Prostate gland (tissue), 2 donors: ENCODE measurements around the gene KRTAP10-11. TPM values are rescaled to one million over a fixed set of nuclear protein-coding genes. Genes with fewer than 3 reads are reported as not detected.

Experiments
- DNase-seq: peaks from one replicate; pipeline ENCODE4 v3.0.0-alpha.2; 2019; ENCODE audit warnings: low spot score
- H3K27ac ChIP-seq, 2 donors: fragments of 200-600 bp; sonication (generic); 2 replicates each; pipeline ENCODE4 v1.5.1; 2017 to 2019
- H3K27me3 ChIP-seq: fragments of 200-600 bp; sonication (generic); replicated peaks from 2 replicates; pipeline ENCODE4 v1.5.1; 2019; ENCODE audit not compliant: insufficient read depth
- H3K36me3 ChIP-seq, 2 donors: fragments of 200-600 bp; sonication (generic); 1 replicate in 1 of 2; 2 replicates in 1 of 2; pipeline versions ENCODE4 v1.5.1 to v1.8.1; 2017 to 2019
- H3K4me1 ChIP-seq: fragments of 200-600 bp; sonication (generic); replicated peaks from 2 replicates; pipeline ENCODE4 v1.5.1; 2019
- H3K4me3 ChIP-seq, 2 donors: fragments of 200-600 bp; sonication (generic); 2 replicates each; pipeline ENCODE4 v1.5.1; 2017 to 2019
- H3K9me3 ChIP-seq: fragments of 200-600 bp; sonication (generic); 2 replicates; pipeline ENCODE4 v1.5.1; 2017
- POLR2A ChIP-seq: fragments of 450-650 bp; IDR thresholded peaks from one replicate; pipeline ENCODE4 v1.6.1; 2016; ENCODE audit warnings: antibody characterized with exemption, mild to moderate bottlenecking
- POLR2AphosphoS5 ChIP-seq: sonication (generic); formaldehyde crosslinking; IDR thresholded peaks from one replicate; pipeline ENCODE4 v1.6.1; 2017; ENCODE audit warnings: antibody characterized with exemption
- WGBS: methylation state at CpG from one replicate; pipeline ENCODE4 v1.1.5; 2018; 5-methylcytosine and 5-hydroxymethylcytosine counted together
- intact Hi-C: fragments of 100-400 bp; cut with DNase I; formaldehyde crosslinking; loops from one replicate; pipeline ENCODE4 v1.14.2; 2022
- total RNA-seq, 2 donors: library from RNA; depleted of rRNA; stranded (reverse); fragments of >200 nt; gene quantifications; one replicate each; pipeline ENCODE4 v1.1.0, GENCODE V29; 2016
- TF ChIP-seq, protein P1 (sequence below), 4 experiments: fragments of 200-600 bp in 2 of 4; fragments of 450-650 bp in 2 of 4; sonication (generic) in 2 of 4; IDR thresholded peaks; 1 replicate in 3 of 4; 2 replicates in 1 of 4; pipeline ENCODE4 v1.5.1; 2016 to 2019; ENCODE audit warnings: antibody characterized with exemption in 4 of 4, mild to moderate bottlenecking in 2 of 4, moderate library complexity in 2 of 4

The KRTAP10-11 gene
- total RNA-seq, 2 donors from 2014 or later, result not detected

DNA sequence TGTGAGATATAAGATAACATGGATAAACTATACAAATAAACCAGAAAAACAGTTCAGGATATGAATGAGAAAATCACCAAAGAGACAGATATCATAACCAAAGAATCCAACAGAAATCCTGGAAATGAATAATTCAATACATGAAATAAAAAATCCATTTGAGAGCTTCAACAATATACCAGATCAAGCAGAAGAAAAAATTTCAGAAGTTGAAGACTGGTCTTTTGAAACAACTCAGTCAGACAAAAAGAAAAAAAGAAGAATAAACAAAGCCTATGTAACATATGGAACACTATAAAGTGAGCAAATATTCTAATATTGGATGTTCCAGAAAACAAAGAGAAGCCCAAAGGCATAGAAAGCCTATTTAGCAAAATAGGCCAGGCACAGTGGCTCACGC lies 25.7 kb downstream of the KRTAP10-11 start:
- no peak for DNase-seq
- H3K4me3 ChIP-seq, result no peak overlapping the region
- H3K27me3 ChIP-seq, result no peaks in the 10 kb centered on the region
- H3K36me3 ChIP-seq, result no peaks in the 10 kb centered on the region
- 100% methylated on average over 1 of the region's 1 CpG for WGBS
- TF ChIP-seq POLR2A (no peak), POLR2AphosphoS5 (no peak)
- H3K27ac ChIP-seq, result no peak overlapping the region
- intact Hi-C loops, result no loop called here
- H3K9me3 ChIP-seq, result no peaks in the 10 kb centered on the region
- no peaks in the 10 kb centered on the region for H3K4me1 ChIP-seq

DNA sequence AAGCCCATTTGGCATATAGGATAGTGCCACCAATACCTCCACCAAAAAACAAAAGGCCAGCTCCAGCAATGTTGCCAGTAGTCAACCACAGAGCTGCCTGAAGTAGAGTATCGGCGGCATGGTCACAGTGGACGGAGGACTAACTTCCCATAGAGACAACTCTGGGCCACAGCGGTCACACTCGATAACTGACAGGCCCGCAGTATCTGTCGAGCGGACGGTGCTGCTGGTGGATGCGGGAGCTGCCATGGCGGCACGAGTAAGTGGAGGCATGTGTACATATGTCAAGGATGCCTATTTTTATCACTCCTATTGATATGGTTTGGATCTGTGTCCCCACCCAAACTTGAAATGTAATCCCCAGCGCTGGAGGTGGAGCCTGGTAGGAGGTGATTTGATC lies 31.7 kb downstream of the KRTAP10-11 start:
- no peak for DNase-seq
- Histone ChIP-seq H3K36me3 (no peaks in the 10 kb centered on the region), H3K9me3 (no peaks in the 10 kb centered on the region), H3K27ac (no peak overlapping the region), H3K27me3 (no peaks in the 10 kb centered on the region), H3K4me3 (no peak overlapping the region), H3K4me1 (no peaks in the 10 kb centered on the region)
- whole genome bisulfite sequencing, result 88% methylated on average over 13 of the region's 13 CpGs
- TF ChIP-seq POLR2AphosphoS5 (no peak), POLR2A (no peak)
- TF ChIP-seq, protein P1, sequence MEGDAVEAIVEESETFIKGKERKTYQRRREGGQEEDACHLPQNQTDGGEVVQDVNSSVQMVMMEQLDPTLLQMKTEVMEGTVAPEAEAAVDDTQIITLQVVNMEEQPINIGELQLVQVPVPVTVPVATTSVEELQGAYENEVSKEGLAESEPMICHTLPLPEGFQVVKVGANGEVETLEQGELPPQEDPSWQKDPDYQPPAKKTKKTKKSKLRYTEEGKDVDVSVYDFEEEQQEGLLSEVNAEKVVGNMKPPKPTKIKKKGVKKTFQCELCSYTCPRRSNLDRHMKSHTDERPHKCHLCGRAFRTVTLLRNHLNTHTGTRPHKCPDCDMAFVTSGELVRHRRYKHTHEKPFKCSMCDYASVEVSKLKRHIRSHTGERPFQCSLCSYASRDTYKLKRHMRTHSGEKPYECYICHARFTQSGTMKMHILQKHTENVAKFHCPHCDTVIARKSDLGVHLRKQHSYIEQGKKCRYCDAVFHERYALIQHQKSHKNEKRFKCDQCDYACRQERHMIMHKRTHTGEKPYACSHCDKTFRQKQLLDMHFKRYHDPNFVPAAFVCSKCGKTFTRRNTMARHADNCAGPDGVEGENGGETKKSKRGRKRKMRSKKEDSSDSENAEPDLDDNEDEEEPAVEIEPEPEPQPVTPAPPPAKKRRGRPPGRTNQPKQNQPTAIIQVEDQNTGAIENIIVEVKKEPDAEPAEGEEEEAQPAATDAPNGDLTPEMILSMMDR (IDR thresholded peaks at IDR 0.05), result no peak
- intact Hi-C loops, result no loop called here

DNA sequence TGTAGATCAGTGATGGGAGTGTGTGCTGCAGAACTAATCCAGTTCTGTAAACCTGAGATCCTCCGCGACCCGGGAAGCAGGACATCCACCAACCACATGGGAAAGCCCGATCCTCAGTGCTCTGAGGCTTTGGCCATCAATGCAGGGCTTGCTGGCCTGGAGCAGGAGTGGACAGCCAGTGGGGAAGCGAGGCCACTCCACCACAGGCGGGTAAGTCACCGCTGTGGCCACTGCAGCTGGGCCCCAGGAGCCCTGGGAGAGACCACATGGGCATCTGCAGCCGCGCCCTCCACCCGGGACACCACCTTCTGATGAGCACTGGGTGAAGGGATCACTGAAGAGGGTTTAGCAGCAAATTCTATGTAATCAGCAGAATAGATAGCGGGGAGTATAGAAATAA lies 34.9 kb downstream of the KRTAP10-11 start:
- WGBS, result 71% methylated on average over 11 of the region's 11 CpGs
- intact Hi-C loops, result no loop called here
- no peak for DNase-seq

DNA sequence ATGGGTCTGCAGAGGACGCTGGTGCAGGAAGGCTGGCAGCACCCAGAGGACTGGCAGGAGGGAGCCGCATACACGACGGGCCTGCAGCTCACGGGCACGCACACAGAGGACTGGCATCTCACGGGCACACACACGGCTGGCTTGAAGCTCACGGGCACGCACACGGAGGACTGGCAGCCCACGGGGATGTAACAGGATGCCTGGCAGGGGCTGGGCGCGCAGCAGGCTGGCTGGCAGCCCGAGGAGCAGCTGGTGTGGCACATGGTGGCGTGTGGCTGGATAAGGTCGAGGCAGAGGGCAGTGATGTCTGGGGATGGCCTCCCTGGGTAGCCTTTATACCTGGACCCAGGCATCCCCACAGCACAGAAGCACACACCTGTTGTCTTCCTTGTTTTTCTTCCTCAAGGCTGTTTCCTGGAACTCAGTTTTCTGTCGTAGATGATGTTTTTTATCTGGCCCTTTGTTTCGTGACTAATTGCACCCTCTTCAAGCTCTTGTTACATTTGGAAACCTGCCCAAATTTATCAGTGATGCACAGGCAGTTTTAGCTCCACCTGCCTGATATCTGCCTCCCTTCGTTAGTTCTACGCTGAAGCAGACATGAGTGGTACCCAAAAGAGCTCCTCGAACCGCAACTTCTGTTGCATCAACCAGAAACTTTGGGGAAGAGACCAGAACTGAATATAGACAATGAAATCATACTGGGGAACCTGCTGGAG lies 35.8 kb downstream of the KRTAP10-11 start, which contains the start of gene KRTAP12-1:
TSS of gene KRTAP12-1 (minus strand) at position 303 of the 719 bp plus-strand sequence. CDS start at position 263, 40 bp downstream.
- Histone ChIP-seq H3K4me1 (no peaks in the 10 kb centered on the region), H3K27me3 (peaks cover 5% of the 10 kb centered on the region), H3K9me3 (no peaks in the 10 kb centered on the region), H3K36me3 (no peaks in the 10 kb centered on the region), H3K27ac (no peak within 1 kb of the TSS), H3K4me3 (no peak within 1 kb of the TSS)
- intact Hi-C loops, result no loop called here
- WGBS, result 66% methylated on average over 23 of the region's 23 CpGs
- no peak for TF ChIP-seq POLR2A
- DNase-seq, result no peak

More for the DNA sequence above, 34.9 kb downstream of the KRTAP10-11 start:
- H3K27me3 ChIP-seq, result peaks cover 2% of the 10 kb centered on the region
- H3K36me3 ChIP-seq, result no peaks in the 10 kb centered on the region
- no peak overlapping the region for H3K27ac ChIP-seq
- H3K9me3 ChIP-seq, result no peaks in the 10 kb centered on the region
- no peaks in the 10 kb centered on the region for H3K4me1 ChIP-seq
- no peak for TF ChIP-seq POLR2AphosphoS5
- TF ChIP-seq, protein P1 (IDR thresholded peaks at IDR 0.05), result no peak
- H3K4me3 ChIP-seq, result no peak overlapping the region

DNA sequence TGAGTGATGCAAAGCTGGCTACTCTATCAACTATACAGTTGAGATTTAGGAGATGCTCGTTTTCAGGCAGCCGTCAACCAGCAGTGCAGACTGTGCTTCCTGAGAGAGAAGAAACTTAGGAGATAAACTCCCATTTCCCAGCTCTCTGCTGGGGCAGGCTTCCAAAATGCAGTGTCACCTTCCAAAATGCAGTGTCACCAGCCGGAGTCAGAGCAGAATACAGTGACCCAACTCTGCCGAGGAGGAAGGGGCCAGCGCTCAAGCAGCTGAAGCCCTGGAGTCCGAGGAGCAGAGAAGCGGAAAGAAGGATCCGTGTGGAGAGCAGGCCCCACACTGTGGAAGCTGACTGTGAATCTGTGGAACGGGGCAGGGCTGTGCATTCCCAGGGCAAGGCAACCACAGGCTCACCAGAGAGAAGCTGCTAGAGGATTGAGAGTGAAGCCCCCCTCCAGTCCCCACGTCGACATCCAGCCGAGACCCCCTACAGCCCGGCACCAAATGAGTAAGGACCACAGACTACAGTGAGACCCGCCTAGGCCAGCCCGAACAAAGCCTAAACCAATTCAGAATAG lies 36.5 kb downstream of the KRTAP10-11 start:
- Histone ChIP-seq H3K4me1 (no peaks in the 10 kb centered on the region), H3K36me3 (no peaks in the 10 kb centered on the region), H3K27me3 (peaks cover 5% of the 10 kb centered on the region), H3K4me3 (no peak overlapping the region), H3K9me3 (no peaks in the 10 kb centered on the region), H3K27ac (no peak overlapping the region)
- no peak for DNase-seq
- whole genome bisulfite sequencing, result 81% methylated on average over 15 of the region's 15 CpGs
- TF ChIP-seq POLR2A, result no peak
- TF ChIP-seq, protein P1 (IDR thresholded peaks at IDR 0.05), result no peak
- TF ChIP-seq POLR2AphosphoS5, result no peak
- intact Hi-C loops, result no loop called here

DNA sequence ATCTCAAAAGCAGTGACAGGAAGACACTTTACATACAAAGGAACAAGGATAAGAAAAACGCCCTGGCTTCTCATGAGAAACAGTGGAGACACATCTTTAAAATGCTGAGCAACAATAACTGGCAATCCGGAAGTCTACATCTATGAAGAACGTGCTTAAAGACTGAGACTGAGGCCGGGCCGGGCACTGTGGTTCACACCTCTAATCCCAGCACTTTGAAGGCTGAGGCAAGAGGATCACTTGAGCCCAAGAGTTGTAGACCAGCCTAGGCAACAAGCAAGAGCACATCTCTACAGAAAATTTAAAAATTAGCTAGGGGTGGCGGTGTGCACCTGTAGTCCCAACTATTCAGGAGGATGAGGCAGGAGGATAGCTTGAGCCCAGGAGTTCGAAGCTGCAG lies 37.9 kb downstream of the KRTAP10-11 start:
- Histone ChIP-seq H3K9me3 (no peaks in the 10 kb centered on the region), H3K4me1 (no peaks in the 10 kb centered on the region), H3K4me3 (no peak overlapping the region), H3K27ac (no peak overlapping the region), H3K27me3 (peaks cover 5% of the 10 kb centered on the region), H3K36me3 (no peaks in the 10 kb centered on the region)
- intact Hi-C loops, result no loop called here
- DNase-seq, result no peak
- WGBS, result 67% methylated on average over 7 of the region's 7 CpGs
- TF ChIP-seq POLR2A (no peak), POLR2AphosphoS5 (no peak)
- TF ChIP-seq, protein P1 (IDR thresholded peaks at IDR 0.05), result no peak
